ENCODE results near the gene TCF7L1. TPM values are rescaled to one million over a fixed set of nuclear protein-coding genes. Genes with fewer than 3 reads are reported as not detected.

Gene TCF7L1
- total RNA-seq, 1 donor from 2014 or later: 0.41 TPM

- no peak for DNase-seq (ENCODE audit: low spot score in 2 of 2)
- FAIRE-seq: no peak
Measured at GRCh38 chr2:85213901-85214512, 80.8 kb downstream of the TCF7L1 start.

- FAIRE-seq (no peak), DNase-seq (ENCODE audit: low spot score in 2 of 2) (no peak)
Measured at GRCh38 chr2:85215081-85215447, 81.9 kb downstream of the TCF7L1 start.

GRCh38 chr2:85215448-85216401, 82.5 kb downstream of the TCF7L1 start:
- FAIRE-seq (no peak), DNase-seq (ENCODE audit: low spot score in 2 of 2) (peak; percentile 32)

- DNase-seq (ENCODE audit: low spot score in 2 of 2): no peak
- FAIRE-seq: no peak
Measured at GRCh38 chr2:85216927-85217326, 83.7 kb downstream of the TCF7L1 start.

GRCh38 chr2:85221067-85221691, 88.0 kb downstream of the TCF7L1 start:
- FAIRE-seq (no peak), DNase-seq (ENCODE audit: low spot score in 2 of 2) (no peak)

GRCh38 chr2:85222792-85223191, 89.6 kb downstream of the TCF7L1 start:
- no peak for FAIRE-seq
- DNase-seq (ENCODE audit: low spot score in 2 of 2): no peak

GRCh38 chr2:85226783-85227182, 93.6 kb downstream of the TCF7L1 start:
- no peak for DNase-seq (ENCODE audit: low spot score in 2 of 2)
- FAIRE-seq: no peak

GRCh38 chr2:85230679-85231467, 97.7 kb downstream of the TCF7L1 start:
- DNase-seq (ENCODE audit: low spot score in 2 of 2) (no peak), FAIRE-seq (no peak)

- DNase-seq (ENCODE audit: low spot score in 2 of 2) (no peak), FAIRE-seq (no peak)
Measured at GRCh38 chr2:85231468-85231805, 98.2 kb downstream of the TCF7L1 start.

GRCh38 chr2:85231952-85232351, 98.8 kb downstream of the TCF7L1 start:
- DNase-seq (ENCODE audit: low spot score in 2 of 2) (no peak), FAIRE-seq (no peak)

- FAIRE-seq (no peak), DNase-seq (ENCODE audit: low spot score in 2 of 2) (no peak)
Measured at GRCh38 chr2:85234868-85235267, 101.7 kb downstream of the TCF7L1 start.

GRCh38 chr2:85235281-85235680, 102.1 kb downstream of the TCF7L1 start:
- DNase-seq (ENCODE audit: low spot score in 2 of 2) (no peak), FAIRE-seq (no peak)

- FAIRE-seq: no peak
- no peak for DNase-seq (ENCODE audit: low spot score in 2 of 2)
Measured at GRCh38 chr2:85236084-85236483, 102.9 kb downstream of the TCF7L1 start.

GRCh38 chr2:85237849-85238565, 104.8 kb downstream of the TCF7L1 start:
- FAIRE-seq: no peak
- DNase-seq (ENCODE audit: low spot score in 2 of 2): no peak

- DNase-seq (ENCODE audit: low spot score in 2 of 2) (no peak), FAIRE-seq (no peak)
Measured at GRCh38 chr2:85238607-85239006, 105.4 kb downstream of the TCF7L1 start.

- DNase-seq (ENCODE audit: low spot score in 2 of 2) (no peak), FAIRE-seq (no peak)
Measured at GRCh38 chr2:85239102-85239501, 105.9 kb downstream of the TCF7L1 start.

- DNase-seq (ENCODE audit: low spot score in 2 of 2) (no peak), FAIRE-seq (no peak)
Measured at GRCh38 chr2:85240055-85240454, 106.9 kb downstream of the TCF7L1 start.

GRCh38 chr2:85242321-85242720, 109.1 kb downstream of the TCF7L1 start:
- no peak for FAIRE-seq
- no peak for DNase-seq (ENCODE audit: low spot score in 2 of 2)

- FAIRE-seq (no peak), DNase-seq (ENCODE audit: low spot score in 2 of 2) (peak; percentile 39 to 45)
Measured at GRCh38 chr2:85243101-85244072, 110.2 kb downstream of the TCF7L1 start.

Data from frontal cortex (tissue), 4 donors.